Activated effector memory CD4-positive, alpha-beta T cell treated with Interleukin-2 at 50 U/mL for 16 hours (primary cell): ENCODE results near the gene WARS2.
"Not testable (repeated sequence)": the region's sequence is repeated elsewhere in the genome, so short reads cannot be mapped to it uniquely, and the experiment has no call there.

Source experiments
- DNase-seq: peaks from one replicate; pipeline ENCODE4 v3.0.0-alpha.2; 2020

Gene WARS2

DNA sequence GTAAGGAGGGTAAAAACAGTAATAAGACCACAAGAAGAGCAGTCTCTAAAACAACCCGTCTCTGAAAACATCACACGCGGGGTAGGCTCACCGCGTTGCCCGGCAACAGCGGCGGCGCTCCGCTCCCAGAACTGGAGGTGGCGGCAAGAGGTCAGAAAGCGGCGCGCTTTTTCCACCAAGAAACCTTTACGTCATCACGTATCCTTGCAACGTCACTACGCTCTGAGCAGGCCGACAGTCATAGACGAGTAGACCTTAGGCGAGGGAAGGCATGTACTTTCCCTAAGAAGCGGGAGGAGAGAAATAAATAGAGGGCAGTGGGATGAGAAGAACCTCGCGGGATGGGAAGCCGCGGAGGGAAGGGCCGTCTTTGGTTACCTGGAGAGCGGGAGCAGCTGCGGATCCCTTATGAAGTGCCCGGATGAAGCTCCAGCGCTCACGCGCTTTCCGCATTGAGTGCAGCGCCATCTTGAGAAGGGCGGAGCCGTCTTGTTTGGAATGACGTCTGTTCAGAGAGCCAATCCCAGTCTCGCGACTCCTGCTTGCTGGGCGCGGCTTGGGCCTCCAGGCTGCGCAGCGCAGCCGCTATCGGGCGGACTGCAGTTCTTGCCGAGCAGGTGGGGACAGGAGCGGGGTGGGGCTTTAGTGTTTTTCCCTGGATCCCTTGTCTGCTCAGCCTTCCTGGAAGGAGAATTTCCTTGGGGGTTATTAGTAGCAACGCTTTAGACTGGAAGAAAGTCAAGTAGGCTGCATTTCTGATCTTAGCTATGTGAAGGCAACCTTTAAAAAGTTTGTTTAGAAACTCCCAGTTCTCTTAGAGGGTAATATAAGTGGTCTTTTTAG, at the start of gene WARS2:
Gene WARS2 (minus strand): TSS at position 477 of the 843 bp plus-strand sequence. CDS start 9 bp downstream, at position 468.
- peak; percentile 90 for DNase-seq

DNA sequence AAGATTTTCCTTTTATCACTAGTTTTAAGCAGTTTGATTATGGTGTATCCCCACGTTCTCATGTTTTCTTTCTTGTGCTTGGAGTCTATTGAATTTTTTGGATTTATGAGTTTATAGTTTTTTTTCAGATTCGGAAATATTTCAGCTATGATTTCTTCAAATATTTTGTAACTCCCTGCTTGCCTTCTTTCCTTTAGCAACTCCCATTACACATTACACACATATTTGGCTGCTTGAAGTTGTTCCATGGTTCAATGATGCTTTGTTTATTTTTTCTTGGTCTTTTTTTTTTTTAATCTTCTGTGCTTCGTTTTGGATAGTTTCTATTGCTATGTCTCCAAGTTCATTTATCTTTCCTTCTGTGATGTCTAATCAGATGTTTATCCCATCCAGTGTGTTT, 48.5 kb upstream of the WARS2 start:
- DNase-seq, result no peak

DNA sequence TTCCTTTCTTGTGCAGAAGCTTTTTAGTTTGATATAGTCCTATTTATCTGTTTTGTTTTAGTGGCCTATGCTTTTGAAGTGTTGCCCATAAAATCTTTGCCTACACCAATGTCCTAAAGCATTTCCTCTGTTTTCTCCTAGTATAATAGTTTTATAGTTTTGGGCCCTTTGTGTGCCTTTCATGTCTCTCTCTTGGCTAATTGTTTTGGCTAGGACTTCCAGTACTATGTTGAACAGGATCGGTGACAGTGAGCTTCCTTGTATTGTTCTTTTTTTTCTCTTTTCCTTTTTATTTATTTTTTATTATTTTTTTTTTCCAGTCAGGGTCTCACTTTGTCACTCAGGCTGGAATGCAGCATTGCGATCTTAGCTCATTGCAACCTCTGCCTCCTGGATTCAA, 47.0 kb upstream of the WARS2 start:
- no peak for DNase-seq

- DNase-seq, result no peak
These were observed 46.0 kb upstream of the WARS2 start for GRCh38 chr1:119186471-119186870.

DNA sequence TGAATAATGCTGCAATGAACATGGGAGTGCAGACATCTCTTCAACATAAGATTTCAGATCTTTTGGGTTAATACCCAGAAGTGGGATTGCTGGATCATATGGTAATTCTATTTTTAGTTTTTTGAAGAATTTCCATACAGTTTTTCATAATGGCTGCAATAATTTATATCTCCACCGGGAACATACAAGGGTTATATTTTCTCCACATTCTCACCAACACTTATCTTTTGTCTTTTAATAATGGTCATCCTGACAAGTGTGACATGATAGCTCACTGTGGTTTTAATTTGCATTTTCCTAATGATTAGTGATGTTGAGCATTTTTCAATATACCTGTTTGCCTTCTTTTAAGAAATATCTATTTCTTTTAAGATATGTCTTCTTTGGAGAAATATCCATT, 44.5 kb upstream of the WARS2 start:
- DNase-seq, result no peak

DNA sequence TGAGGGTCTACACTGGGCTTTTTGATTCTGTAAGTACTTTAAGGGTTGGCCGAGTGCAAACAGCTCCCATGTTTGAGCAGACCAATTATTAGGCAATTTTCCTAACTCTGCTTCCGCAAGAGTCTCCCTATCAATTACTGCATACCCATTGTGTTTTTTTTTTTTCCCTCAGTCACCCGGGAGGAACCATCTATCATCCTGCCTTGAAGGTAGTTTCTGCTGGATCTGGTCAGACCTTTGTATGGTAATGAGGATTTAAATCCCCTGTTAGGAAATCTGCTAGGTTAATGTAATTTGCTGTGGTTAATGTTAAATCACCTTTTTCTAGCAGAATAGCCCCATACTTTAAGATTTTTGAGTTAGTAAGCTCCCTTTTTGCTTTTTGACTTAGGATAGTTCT, 40.8 kb upstream of the WARS2 start:
- DNase-seq, result no peak

GRCh38 chr1:119179051-119179450, 38.6 kb upstream of the WARS2 start:
- DNase-seq, result no peak

GRCh38 chr1:119172927-119173326, 32.5 kb upstream of the WARS2 start:
- DNase-seq, result not testable (repeated sequence)

DNA sequence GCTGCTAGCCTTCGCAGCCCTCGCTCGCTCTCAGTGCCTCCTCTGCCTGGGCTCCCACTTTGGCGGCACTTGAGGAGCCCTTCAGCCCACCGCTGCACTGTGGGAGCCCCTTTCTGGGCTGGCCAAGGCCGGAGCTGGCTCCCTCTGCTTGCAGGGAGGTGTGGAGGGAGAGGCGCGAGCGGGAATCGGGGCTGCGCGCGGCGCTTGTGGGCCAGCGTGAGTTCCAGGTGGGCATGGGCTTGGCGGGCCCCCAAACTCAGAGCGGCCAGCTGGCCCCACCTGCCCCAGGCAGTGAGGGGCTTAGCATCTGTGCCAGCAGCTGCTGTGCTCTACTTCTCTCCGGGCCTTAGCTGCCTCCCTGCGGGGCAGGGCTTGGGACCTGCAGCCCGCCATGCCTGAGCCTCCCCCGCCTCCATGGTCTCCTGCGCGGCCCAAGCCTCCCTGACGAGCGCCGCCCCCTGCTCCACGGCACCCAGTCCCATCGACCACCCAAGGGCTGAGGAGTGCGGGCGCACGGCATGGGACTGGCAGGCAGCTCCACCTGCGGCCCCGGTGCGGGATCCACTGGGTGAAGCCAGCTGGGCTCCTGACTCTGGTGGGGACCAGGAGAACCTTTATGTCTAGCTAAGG, 31.0 kb upstream of the WARS2 start:
- not testable (repeated sequence) for DNase-seq

GRCh38 chr1:119163396-119163795, 22.9 kb upstream of the WARS2 start:
- DNase-seq, result no peak

DNA sequence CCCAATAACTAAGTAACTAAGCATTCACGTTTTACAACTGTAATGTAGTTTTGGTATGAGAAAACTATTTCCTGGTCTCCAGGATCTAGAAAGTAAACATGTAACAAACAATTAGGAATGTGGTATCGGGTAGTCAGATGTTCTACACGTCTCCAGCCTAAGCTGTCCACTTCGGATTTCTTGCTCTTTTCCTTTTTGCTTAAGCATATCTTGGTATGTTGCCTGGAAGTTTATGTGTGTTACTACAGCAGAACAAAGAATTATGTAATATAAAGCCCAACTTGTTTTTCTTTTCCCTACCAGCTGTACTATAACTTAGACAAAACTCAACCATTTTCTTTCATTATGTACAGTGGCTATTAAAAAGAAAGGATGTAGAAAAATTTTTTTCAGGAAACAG, 20.4 kb upstream of the WARS2 start:
- DNase-seq, result no peak

DNA sequence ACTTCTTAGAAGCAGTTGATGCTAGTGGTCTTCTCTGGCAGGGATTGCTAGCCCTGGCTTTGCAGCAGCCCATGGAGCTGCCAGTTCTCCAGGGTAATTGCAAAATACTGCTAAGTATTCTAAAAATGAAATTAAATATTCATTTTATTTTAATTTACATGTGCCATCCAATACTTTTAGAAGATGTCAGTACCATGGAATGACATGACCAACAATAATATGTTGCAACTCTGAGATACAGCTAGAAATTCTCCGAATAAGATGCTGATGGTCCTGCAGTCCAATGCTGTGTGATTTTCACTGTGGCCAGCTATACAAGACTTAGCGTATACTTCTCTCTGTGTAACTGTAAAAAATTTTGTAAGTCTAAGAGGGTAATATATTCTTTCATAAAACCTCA, 20.0 kb upstream of the WARS2 start:
- DNase-seq, result no peak

GRCh38 chr1:119159966-119160365, 19.5 kb upstream of the WARS2 start:
- DNase-seq, result no peak

- no peak for DNase-seq
These were observed 18.7 kb upstream of the WARS2 start for GRCh38 chr1:119159111-119159510.

DNA sequence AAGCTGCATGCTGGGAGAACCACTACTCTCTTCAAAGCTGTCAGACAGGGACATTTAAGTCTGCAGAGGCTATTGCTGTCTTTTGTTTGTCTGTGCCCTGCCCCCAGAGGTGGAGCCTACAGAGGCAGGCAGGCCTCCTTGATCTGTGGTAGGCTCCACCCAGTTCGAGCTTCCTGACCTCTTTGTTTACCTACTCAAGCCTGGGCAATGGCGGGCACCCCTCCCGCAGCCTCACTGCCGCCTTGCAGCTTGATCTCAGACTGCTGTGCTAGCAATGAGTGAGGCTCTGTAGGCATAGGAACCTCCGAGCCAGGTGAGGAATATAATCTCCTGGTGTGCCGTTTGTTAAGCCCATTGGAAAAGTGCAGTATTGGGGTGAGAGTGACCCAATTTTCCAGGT, 16.3 kb upstream of the WARS2 start:
- DNase-seq, result not testable (repeated sequence)

- not testable (repeated sequence) for DNase-seq
These were observed 14.6 kb upstream of the WARS2 start for GRCh38 chr1:119155069-119155468.

DNA sequence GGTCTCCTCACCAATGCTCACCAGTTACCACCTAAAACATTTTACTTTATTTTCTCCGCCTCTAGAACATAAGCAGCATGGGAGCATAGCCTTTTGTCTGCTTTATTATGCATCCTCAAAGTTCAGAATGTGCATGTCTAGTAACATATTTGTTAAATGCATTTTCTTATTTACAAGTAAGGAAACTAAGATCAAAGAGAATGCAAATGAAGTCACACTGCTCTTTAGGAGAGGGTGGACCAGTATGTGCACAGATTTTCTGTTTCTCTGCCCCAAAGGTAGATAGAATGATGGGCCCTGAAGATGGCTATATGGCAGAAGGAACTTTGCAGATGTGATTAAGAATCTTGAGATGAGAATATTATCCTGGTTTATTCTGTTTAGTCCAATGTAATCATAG, 9.7 kb upstream of the WARS2 start:
- DNase-seq, result no peak

DNA sequence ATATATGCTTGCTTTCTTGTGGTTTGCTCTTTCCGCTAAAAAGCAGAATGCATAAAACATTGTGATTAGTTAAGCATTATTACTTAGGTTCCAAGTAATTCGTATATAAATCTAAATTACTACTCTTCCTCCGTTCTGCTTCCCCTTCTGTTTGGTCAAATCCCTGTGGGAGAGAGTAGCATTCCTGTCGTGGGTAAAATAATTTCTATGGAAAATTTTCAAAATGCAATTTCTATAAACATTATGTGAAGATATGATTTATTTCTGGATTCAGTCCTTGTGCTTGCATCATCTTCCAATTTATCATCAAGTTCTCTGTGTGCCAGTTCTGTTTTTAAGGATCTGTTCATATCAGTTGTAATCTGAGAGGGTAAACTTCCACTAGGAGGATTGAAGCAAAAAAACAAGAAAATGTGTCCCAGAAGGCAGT, 7.2 kb upstream of the WARS2 start:
- DNase-seq, result no peak

DNA sequence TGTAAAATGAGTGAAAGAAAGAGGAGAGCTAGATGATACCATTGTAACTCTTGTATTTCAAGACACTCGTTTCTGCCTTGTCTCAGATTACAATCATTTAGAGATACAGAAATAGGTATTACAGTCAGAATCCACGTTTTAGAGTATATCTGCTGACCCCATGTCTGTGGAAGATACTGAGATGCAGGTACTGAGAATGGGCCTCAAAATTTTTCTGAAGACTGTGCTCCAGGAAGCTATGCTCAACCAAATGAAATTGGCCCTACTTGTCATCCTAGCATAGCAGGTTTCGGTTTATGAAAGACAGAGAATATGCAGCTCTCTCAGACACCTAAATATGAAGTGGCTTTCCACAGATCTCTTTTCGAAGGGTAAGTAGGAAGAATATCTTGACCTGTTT, 6.0 kb upstream of the WARS2 start:
- no peak for DNase-seq

DNA sequence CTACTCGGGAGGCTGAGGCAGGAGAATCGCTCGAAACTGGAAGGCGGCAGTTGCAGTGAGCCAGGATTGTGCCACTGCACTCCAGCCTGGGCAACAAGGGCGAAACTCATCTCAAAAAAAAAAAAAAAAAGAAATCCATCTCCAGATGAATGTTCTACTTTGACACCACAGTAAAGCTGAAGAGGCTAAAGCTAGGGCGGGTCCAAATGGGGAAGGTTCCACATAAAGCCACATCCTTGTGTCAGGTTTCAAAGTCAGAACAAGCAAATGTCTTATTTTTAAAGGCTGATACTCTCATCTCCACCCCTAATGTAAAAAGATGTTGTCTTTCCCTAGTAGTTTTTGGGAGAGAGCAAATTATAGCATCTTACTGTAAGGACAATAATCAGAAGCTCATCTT, 4.4 kb upstream of the WARS2 start:
- no peak for DNase-seq

DNA sequence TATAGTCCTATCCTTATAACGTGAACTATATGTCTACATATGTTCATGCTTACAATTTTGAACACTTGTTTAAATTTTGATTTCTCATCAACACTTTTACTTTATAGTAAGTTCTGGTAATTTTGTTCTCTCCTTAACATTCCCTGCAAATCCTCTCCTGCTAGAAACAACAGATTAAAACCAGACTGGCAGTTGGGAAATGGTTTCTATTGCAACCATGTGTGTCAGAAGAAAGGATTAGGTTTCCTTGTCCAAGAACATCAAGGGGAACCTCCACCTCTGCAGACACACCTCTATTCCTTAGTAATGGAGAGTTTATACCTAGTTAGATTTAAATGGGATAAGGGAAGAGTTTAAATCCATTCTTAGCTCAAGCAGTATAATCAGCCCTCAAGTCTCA, 3.3 kb upstream of the WARS2 start:
- DNase-seq, result no peak

GRCh38 chr1:119141660-119142059, 1.2 kb upstream of the WARS2 start:
- DNase-seq, result no peak

DNA sequence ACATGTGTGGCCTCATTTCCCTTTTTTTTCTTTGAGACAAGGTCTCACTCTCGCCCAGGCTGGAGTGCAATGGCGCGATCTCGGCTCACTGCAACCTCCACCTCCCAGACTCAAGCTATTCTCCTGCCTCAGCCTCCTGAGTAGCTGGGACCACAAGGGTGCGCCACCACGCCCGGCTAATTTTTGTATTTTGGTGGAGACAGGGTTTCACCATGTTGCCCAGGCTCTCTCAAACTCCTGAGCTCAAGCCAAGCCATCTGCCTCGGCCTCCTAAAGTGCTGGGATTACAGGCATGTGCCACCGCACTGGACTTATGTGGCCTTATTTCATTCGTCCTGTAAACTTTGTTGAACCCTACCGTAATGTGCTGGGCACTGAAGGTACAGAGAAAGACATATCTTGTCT, 569 bp upstream of the WARS2 start:
- peak; percentile 22 for DNase-seq

GRCh38 chr1:119139857-119140176, 636 bp downstream of the WARS2 start:
- no peak for DNase-seq

DNA sequence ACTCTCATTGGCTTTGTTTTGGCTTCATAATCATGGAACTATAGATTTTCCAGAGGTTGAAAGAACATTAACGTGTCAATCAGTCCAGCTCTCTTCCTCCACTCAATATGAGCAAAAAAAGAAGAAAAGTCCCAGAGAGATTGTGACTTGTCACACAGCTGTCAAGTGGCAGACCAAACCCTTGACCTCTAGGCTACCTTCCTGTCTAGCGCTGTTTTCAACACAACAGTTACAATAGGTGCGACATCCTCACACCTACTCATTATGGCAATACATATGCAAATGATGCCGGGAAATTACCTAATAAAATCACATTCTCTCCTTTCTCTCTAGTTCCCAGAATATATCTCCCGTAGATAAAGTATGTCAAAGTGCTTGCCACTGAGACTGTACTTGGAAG, 1.1 kb downstream of the WARS2 start:
- DNase-seq, result no peak
